Esophagus (tissue), 2 donors: ENCODE measurements around the gene PFN4. TPM values are rescaled to one million over a fixed set of nuclear protein-coding genes. Genes with fewer than 3 reads are reported as not detected.

ENCODE experiments used
- H3K27ac ChIP-seq, 2 donors: one replicate each; pipeline ENCODE4 v1.5.1; 2013; ENCODE audit warnings: low read depth in 2 of 2, mild to moderate bottlenecking in 2 of 2, inconsistent platforms in 1 of 2, low read length in 1 of 2, moderate library complexity in 1 of 2
- H3K27me3 ChIP-seq, 2 donors: one replicate each; pipeline ENCODE4 v1.6.1; 2013; ENCODE audit warnings: low read length in 2 of 2, control low read depth in 1 of 2, mild to moderate bottlenecking in 1 of 2; ENCODE audit not compliant: insufficient read depth in 2 of 2, control insufficient read depth in 1 of 2
- H3K36me3 ChIP-seq, 2 donors: one replicate each; pipeline ENCODE4 v1.6.1; 2013; ENCODE audit warnings: low read length in 1 of 2; ENCODE audit not compliant: control insufficient read depth in 2 of 2, insufficient read depth in 2 of 2
- H3K4me1 ChIP-seq, 2 donors: one replicate each; pipeline ENCODE4 v1.6.1; 2013; ENCODE audit warnings: low read length in 1 of 2; ENCODE audit not compliant: control insufficient read depth in 2 of 2, insufficient read depth in 2 of 2
- H3K4me3 ChIP-seq, 2 donors: one replicate each; pipeline ENCODE4 v1.5.1; 2013; ENCODE audit warnings: low read length in 2 of 2, mild to moderate bottlenecking in 2 of 2, low read depth in 1 of 2, moderate library complexity in 1 of 2
- H3K9me3 ChIP-seq, 2 donors: one replicate each; pipeline ENCODE4 v1.6.1; 2013; ENCODE audit warnings: mild to moderate bottlenecking in 2 of 2, low read depth in 1 of 2, low read length in 1 of 2, moderate library complexity in 1 of 2; ENCODE audit not compliant: control insufficient read depth in 2 of 2, insufficient read depth in 1 of 2
- WGBS, 2 donors: extraction: QIAGEN DNeasy Blood & Tissue Kit; methylation state at CpG; one replicate each; pipeline ENCODE4 v1.1.7; 2013; 5-methylcytosine and 5-hydroxymethylcytosine counted together
- polyA plus RNA-seq, 2 donors: library from polyadenylated mRNA; stranded (reverse); fragments of 200-250 nt; gene quantifications; one replicate each; pipeline ENCODE4 v1.2.3, GENCODE V29; 2013
- donor health status: healthy with polysubstance abuse.
- donor health status: Bipolar disorder and iron deficiency.

Gene PFN4
- polyA plus RNA-seq, 2 donors = 0.39 to 0.55 TPM

DNA sequence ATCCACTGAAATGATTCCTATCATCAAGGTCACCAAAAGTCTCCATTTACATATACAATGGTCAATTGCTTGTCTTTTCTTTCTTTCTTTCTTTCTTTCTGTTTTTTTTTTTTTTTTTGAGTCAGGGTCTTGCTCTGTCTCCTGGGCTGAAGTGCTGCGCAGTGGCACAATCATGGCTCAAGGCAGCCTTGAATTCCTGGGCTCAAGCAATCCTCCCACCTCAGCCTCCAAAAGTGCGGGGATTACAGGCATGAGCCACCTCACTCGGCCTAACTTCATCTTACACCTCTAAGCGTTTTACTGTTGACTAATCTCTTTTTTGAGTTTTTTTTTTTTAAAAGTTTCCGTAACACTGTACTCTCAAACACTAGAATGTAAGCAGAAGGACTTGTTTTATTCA is 47.9 kb downstream of the PFN4 start:
- peaks cover 0 to 7% of the 10 kb centered on the region in 2 donors for H3K4me1 ChIP-seq
- no peak overlapping the region for H3K27ac ChIP-seq
- WGBS, 2 donors = 50 to 52% methylated on average over 5 of the region's 5 CpGs
- peak overlapping the region; percentile 13 to 89 for H3K4me3 ChIP-seq
- no peaks in the 10 kb centered on the region for H3K27me3 ChIP-seq
- peaks cover 0 to 3% of the 10 kb centered on the region in 2 donors for H3K36me3 ChIP-seq
- H3K9me3 ChIP-seq = no peaks in the 10 kb centered on the region

DNA sequence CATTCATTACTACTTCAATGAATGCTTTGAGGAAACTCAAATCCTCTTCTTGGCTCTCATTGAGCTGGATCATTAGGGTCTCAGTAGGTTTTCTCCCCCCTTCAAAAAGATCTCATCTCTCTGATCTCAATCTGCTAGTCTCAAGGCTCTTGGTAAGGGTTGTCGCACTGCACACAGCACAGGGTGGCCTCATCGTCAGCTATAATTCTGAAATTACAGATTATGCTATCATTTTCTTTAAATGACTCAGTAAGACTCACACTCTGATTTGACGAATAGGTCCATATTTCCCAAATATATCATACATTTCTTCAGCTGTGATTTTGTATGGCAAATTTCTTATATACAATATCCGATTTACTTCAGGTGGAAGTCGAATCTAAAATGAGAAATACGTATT is 49.3 kb downstream of the PFN4 start:
- WGBS, 2 donors = 82 to 86% methylated on average over 6 of the region's 6 CpGs
- H3K27me3 ChIP-seq = no peaks in the 10 kb centered on the region
- H3K4me3 ChIP-seq = no peak overlapping the region
- peaks cover 0 to 7% of the 10 kb centered on the region in 2 donors for H3K4me1 ChIP-seq
- H3K9me3 ChIP-seq = no peaks in the 10 kb centered on the region
- no peak overlapping the region for H3K27ac ChIP-seq
- peaks cover 0 to 3% of the 10 kb centered on the region in 2 donors for H3K36me3 ChIP-seq

GRCh38 chr2:24072259-24072658 is 50.9 kb downstream of the PFN4 start:
- WGBS, 2 donors = 85 to 96% methylated on average over 4 of the region's 4 CpGs
- no peaks in the 10 kb centered on the region for H3K27me3 ChIP-seq

DNA sequence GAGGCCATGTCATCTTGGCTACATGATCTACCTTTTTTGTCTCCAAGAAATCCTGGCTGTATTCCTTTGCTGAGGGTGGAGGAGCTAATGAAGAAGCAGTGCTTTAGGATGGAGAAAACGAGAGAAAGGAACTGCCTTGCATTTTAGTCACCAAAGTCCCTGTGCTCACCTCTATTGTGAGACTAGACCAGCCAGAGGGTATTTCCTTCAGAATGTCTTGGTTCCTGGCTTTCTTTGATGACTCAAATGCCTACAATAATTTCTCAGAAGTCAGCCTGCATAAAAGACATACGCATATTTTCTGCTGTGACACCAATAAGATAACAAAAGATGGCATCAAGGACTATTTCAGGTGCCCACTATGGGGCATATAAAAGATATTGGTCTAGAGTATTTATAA is 57.8 kb downstream of the PFN4 start:
- H3K4me1 ChIP-seq = no peaks in the 10 kb centered on the region
- H3K9me3 ChIP-seq = no peaks in the 10 kb centered on the region
- H3K27me3 ChIP-seq = no peaks in the 10 kb centered on the region
- no peak overlapping the region for H3K27ac ChIP-seq
- peaks cover 3 to 4% of the 10 kb centered on the region in 2 donors for H3K36me3 ChIP-seq
- H3K4me3 ChIP-seq = no peak overlapping the region
- 74 to 78% methylated on average over 2 of the region's 2 CpGs for WGBS, 2 donors

More at GRCh38 chr2:24072259-24072658, 50.9 kb downstream of the PFN4 start:
- H3K9me3 ChIP-seq = no peaks in the 10 kb centered on the region
- H3K36me3 ChIP-seq = peaks cover 1 to 5% of the 10 kb centered on the region in 2 donors
- H3K27ac ChIP-seq = no peak overlapping the region
- no peak overlapping the region for H3K4me3 ChIP-seq
- H3K4me1 ChIP-seq = peaks cover 0 to 2% of the 10 kb centered on the region in 2 donors

Other genes with a start within 250 kb of the PFN4 start
- 1 to 10 TPM; 4.0 to 5.8 TPM for gene ATAD2B, start 196.2 kb downstream of the PFN4 start, polyA plus RNA-seq
- gene UBXN2A, start 182.9 kb downstream of the PFN4 start, polyA plus RNA-seq = 1 to 10 TPM; 5.8 to 6.4 TPM
- under 1 TPM; 0.05 to 0.08 TPM for gene MFSD2B, start 113.2 kb downstream of the PFN4 start, polyA plus RNA-seq
- gene WDCP, start 75.9 kb downstream of the PFN4 start, polyA plus RNA-seq = 1 to 10 TPM; 1.2 to 1.9 TPM
- gene FKBP1B, start 73.6 kb downstream of the PFN4 start, polyA plus RNA-seq = 1 to 10 TPM; 6.7 to 7.6 TPM
- gene SF3B6, start 47.0 kb downstream of the PFN4 start, polyA plus RNA-seq = 100 to 1,000 TPM in 1 of 2 donors, 10 to 100 TPM in 1; 92.1 to 139 TPM
- 100 to 1,000 TPM; 116 to 123 TPM for gene TP53I3, start 38.5 kb downstream of the PFN4 start, polyA plus RNA-seq
- 1 to 10 TPM; 4.8 to 9.0 TPM for gene FAM228B, start 135 bp upstream of the PFN4 start, polyA plus RNA-seq
- under 1 TPM; 0.16 to 0.22 TPM for gene FAM228A, start 51.7 kb upstream of the PFN4 start, polyA plus RNA-seq
- gene ITSN2, start 237.2 kb upstream of the PFN4 start, polyA plus RNA-seq = 10 to 100 TPM; 33.2 to 61.0 TPM